ENCODE measurements around the gene SKIDA1.

Gene SKIDA1

GRCh38 chr10:21515361-21516241, 9.9 kb downstream of the SKIDA1 start:
- no peak for DNase-seq

- DNase-seq = no peak
Observed at GRCh38 chr10:21514818-21515351, 10.6 kb downstream of the SKIDA1 start.

DNA sequence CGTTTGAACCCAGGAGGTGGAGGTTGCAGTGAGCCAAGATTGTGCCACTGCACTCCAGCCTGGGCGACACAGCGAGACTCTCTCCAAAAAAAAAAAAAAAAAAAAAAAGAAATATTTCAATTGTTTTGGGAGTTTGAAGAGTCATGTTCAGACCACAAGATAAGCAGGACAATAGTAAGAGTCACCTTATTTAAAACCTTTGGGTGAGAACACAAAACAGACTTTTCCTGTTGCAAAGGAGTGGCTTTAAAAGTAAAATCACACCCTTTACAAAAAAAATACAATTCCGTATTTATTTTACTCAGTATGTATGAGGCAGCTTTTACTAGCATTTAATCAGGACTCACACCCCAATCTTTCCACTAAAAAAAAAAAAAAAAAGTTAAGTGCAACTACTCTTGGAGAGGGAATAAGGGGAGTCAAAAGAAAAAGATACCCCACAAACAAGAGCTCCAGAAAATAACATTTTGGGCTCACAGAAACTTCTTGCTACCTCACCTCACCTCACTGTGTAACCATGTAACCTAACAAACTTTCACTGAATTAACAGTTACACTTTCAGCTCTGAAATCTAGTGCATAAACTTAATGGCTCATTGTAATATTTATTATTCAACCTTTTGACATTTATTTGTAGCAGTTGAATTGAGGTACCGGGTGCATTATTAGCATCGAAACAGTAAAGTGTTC, 11.2 kb downstream of the SKIDA1 start:
- no peak for DNase-seq

DNA sequence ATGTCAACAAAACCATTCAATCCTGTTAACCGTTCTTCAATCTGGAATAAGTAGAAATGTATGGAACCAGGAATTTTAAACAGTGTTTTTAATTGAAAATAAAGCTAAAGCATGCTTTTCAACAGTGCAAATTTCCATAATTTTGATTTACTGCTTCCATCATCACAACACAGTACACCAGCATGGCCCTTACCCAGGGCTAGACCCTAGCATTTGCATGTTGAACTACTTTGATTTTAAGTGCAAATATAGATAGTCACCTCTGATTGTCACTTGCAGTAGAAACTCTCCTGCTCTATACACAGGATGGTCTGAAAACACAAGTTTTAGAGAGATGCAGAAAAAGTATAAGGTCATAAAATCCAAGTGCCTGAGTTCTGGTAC, 12.1 kb downstream of the SKIDA1 start:
- no peak for DNase-seq

GRCh38 chr10:21512573-21513404, 12.7 kb downstream of the SKIDA1 start:
- no peak for DNase-seq

DNA sequence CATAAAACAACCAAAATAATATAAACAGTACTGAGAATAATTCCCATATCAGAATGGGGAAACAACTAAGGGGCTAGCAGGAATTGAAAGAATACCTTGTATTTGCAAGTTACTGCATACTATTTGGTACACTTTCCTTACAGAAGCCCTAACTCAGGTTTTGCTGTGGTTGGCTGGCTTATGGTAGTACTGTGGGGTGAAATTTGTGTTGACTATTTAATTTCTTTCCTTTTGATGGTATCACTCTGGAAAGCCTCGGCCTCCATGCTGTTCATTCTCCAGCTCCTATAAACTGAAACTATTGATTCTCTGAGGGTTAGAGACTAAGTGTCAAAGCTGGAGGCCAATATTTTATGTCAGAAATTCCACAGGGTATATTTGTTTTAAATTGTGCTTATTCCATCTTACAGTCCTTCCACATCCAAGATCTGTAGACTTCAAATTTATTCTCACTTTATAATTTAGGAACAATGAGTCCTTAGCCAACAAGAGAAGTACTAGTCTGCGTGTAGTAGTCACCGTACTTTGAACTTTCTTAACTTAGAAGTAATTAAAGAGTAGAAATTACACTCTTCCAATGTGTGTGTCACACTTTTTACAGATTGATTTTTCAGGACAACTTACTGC, 13.4 kb downstream of the SKIDA1 start:
- no peak for DNase-seq

DNA sequence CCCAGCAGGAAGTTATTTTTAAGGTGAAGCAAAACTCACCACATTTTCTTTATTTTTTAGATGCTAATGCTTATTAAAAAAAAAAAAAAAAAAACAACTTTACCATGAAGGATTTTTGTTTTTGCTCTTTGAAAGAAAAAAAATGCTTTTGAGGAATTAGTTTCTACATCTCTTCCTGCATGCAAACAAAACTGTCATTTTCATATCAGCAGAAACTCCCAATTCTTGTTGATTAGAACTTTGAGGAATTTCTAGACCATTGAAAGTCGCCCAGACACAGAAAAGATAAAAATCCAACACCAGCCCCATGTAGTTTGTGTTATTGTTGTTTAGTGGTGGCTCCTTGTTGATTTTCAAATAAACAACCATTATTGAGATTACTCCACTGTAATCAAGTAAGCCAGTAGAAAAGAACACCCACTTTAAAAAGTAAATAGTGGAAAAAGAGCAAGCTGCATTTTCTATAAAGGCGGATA, 14.3 kb downstream of the SKIDA1 start:
- DNase-seq = no peak

DNA sequence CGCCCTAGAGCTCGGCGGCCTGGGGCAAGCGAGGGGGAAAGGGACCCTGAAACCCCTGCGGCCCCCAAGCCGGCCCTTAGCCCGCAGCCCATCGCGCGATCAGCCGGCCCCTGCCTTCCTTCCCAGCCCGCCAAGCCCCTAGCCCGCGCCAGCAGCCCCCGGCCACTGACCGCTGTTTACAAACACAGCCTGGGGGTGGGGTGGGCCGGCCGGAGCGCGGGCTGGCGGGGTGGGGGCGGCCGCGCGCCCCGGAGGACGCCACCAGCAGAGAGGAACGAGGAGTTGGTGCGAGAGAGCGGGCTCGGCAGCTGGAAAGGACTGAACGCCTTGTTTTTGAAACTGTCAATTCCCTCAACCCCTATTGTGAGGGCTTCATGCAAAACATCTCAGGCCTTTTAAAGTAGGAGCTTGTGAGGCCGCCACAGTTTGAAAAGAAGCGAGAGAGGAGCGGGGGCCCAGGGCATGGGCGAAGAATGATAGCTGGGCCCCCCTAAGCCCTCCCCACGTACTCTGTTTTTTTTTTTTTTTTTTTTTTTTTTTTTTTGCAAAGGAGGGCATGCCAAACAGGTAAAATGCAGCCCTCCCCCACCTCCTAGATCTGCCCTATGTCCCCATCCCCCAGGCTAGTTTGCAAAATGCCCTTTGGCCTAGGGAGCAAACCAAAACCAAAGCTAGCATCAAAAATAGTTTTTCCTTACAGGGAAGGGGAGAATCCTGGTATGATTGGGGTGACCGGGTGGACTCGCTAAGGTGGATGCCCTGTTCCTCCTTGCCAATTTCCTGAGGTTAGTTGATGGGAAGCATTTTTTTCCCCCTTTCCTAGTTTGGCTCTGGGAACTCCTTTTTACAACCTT, 15.0 kb downstream of the SKIDA1 start:
- no peak for DNase-seq

DNA sequence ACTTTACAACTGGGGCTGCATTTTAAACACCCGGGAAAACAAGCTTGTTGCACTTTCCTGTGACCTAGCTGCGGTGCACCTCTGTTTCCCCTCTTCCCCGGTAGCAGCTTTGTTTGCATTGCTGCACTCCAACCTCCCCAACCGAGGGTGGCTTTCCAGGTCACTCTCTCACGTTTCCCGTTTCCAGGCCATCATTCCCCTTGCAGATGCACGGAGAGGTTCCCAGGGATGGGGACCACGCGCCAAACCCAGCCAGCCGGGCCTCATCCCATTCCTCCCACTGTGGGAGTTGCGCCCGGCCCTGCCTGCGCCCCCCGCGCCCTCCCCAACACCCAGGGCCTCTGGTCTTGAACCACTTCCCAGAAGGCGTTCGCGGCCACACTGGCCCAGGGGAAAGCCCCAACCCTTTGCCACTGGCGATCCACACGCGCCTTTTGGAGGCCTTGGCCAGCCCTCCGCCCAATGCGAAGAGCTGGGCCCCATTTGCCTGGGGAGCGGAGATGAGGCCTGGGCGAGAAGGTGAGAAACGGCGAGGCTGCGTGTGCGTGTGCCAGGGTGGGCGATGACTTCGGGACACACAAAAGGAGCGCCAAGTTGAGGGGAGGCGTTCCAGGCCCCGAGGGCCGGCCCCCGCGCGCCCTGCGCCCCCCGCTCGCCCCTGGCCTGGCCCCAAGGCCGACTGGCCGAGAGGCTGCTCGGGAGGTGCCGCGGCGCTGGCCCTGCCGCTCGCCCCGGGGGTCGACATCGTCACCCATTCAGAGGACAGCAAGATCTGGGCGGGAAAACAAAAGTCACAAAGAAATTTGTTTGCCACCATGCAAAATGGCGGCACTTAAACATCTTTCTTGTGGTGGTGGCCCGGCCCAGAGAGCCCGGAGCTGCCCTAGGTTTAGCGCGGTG, 15.9 kb downstream of the SKIDA1 start:
- no peak for DNase-seq

DNA sequence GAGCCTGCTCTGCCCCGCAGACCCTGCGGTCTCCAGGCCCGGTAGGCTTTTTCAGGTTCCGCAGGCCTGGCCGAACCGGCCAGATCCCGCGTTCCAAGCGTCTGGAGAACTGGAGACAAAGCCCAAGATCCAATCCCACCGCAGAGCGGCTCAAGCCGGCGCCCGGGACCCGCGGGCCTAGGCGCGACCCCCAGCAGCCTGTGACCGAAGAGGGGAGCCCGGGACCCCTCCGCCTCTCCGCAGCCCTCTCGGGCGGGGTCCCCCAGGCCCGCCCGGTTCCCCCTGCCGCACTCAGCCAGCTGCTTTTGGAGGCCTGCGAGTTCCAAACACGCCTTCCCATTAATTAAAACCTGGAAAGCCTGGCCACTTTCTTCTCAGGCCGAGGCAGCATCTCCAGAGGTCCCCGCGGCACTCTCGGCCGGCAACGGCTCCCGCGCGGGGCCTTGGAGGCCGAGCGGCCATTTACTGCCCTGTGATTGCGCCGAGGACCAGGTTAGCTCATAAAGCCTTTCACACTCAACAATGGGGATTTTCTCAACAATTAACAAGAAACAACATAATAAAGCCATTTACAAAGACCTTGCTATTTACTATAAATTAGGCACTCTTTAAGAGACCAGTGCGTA, 16.7 kb downstream of the SKIDA1 start:
- no peak for DNase-seq

GRCh38 chr10:21507150-21507549, 18.3 kb downstream of the SKIDA1 start:
- DNase-seq = no peak

DNA sequence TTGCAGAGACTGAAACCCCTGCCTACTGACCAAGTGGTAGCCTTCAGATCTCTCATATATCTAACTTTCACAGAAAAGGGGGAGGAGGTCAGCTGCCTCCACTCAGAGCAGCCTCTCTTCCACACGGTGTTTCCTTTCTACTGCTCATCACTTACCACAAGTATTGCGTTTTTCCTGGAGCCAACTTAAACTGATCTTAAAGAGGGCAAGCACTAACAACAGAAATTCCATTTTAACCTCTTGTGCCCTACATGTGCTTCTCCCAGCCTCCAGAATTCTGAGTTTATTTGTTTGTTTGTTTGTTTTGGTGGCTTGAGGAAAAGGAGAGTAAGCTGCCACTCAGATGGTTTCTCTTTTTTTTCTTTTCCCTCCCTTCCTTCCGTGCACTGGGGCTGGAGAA, 19.1 kb downstream of the SKIDA1 start:
- DNase-seq = peak; percentile 92 to 95

- DNase-seq = peak; percentile 49 to 78
Observed at GRCh38 chr10:21505711-21506278, 19.7 kb downstream of the SKIDA1 start.

- DNase-seq = no peak
Observed at GRCh38 chr10:21503542-21503941, 21.9 kb downstream of the SKIDA1 start.

GRCh38 chr10:21502348-21502740, 23.1 kb downstream of the SKIDA1 start:
- DNase-seq = no peak

- no peak for DNase-seq
Observed at GRCh38 chr10:21501731-21502347, 23.6 kb downstream of the SKIDA1 start.

DNA sequence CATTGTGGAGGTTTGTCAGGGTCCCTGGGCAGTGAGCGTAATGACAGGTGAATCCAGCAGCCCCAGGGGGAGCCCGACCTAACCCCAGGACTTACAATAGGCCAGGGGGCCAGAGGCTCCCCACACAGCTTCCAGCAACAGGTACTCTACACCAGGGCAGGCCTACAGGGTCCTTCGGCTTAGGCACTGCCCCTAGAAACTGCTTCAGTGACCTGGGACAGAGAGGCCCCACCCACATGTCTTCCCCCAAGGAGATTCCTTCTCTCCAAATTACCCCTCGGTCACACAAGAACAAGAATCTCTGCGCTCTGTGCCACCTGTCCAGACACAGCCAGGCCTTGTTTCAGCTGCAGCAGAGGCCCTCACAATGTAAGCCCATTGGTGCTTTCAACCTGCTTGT, 24.4 kb downstream of the SKIDA1 start:
- DNase-seq = no peak

GRCh38 chr10:21500578-21500910, 24.9 kb downstream of the SKIDA1 start:
- DNase-seq = no peak
